ENCODE results near the gene PPP1R14D. TPM values are rescaled to one million over a fixed set of nuclear protein-coding genes. Genes with fewer than 3 reads are reported as not detected.
"Not testable (repeated sequence)": the region's sequence is repeated elsewhere in the genome, so short reads cannot be mapped to it uniquely, and the experiment has no call there.

The PPP1R14D gene
- total RNA-seq, 1 experiment from 2014 or later = not detected

DNA sequence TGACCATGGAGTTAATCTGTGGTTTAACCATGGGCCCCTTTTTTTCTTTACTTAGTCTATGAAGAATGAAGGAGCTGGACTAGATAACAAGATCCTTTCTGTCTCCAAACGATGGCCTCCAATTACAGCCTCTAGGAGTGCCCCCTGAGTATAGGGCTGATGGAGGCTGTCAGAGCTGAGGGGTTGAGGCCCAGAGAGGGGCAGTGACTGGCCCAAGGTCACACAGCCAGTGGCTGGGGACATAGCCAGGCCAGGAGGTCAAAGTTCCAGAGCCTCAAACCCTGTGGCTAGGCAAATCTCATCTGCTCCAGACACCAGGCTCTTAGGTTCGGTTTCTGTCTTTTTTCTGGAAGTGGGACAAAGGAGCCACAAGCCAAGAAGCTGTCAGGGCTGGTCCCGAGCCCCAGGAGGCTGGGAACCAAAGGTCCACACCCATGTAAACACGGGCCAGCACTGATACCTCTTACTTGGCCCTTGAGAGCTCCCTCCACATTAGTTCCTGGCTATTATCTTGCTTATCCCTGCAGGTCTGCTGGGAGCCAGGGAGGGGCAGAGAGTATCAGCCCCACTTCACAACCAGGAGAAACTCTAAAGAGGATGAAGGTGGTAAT, 35.3 kb upstream of the PPP1R14D start:
- Histone ChIP-seq H3K23me2 (ENCODE audit: insufficient read length, low read depth, low read length, poor library complexity, severe bottlenecking) (no peaks in the 10 kb centered on the region), H4K91ac (ENCODE audit: insufficient read length, low read depth, low read length) (no peak overlapping the region), H3K4me1 (ENCODE audit: insufficient read depth, low read length) (no peaks in the 10 kb centered on the region), H4K5ac (ENCODE audit: insufficient read length, low read depth, low read length) (no peak overlapping the region), H4K20me1 (ENCODE audit: control insufficient read depth, insufficient read depth, insufficient read length) (no peaks in the 10 kb centered on the region), H3T11ph (ENCODE audit: low read length) (no peak overlapping the region), H3K9ac (ENCODE audit: extremely low read depth, insufficient read length, low read length) (no peak overlapping the region), H3K27ac (ENCODE audit: insufficient read length, low read depth, low read length) (no peak overlapping the region), H4K8ac (replicated peaks; ENCODE audit: insufficient read length, low read depth, low read length) (no peak overlapping the region), H3K23ac (ENCODE audit: insufficient read length, low read depth, low read length) (no peak overlapping the region), H3K18ac (ENCODE audit: insufficient read length, low read depth, low read length) (no peak overlapping the region), H2BK20ac (ENCODE audit: low read depth, low read length, poor library complexity, severe bottlenecking) (no peak overlapping the region), H3K27me3 (ENCODE audit: insufficient read depth, low read length) (no peaks in the 10 kb centered on the region), H3K79me2 (ENCODE audit: insufficient read depth, low read length) (no peaks in the 10 kb centered on the region), H3K4me2 (ENCODE audit: insufficient read depth, insufficient read length, low read length) (no peak overlapping the region), H3K79me1 (ENCODE audit: insufficient read depth, low read depth, low read length, poor library complexity, severe bottlenecking) (no peaks in the 10 kb centered on the region), H3K56ac (ENCODE audit: insufficient read length, low read depth, low read length) (no peak overlapping the region), H3K14ac (ENCODE audit: insufficient read depth, low read length) (no peak overlapping the region), H2AK5ac (ENCODE audit: insufficient read length, low read length) (no peak overlapping the region), H2AFZ (ENCODE audit: low read length) (no peak overlapping the region), H2BK5ac (ENCODE audit: insufficient read length, low read length) (no peak overlapping the region), H2BK15ac (ENCODE audit: low read depth, low read length) (no peak overlapping the region), H2BK120ac (ENCODE audit: low read depth, low read length, poor library complexity, severe bottlenecking) (no peak overlapping the region), H3K4ac (ENCODE audit: low read depth, low read length) (no peak overlapping the region), H2BK12ac (ENCODE audit: insufficient read length, low read depth, low read length) (no peak overlapping the region), H3K9me3 (ENCODE audit: control insufficient read depth, low read depth, low read length) (no peaks in the 10 kb centered on the region)
- peaks cover 0 to 5% (median 2%) of the 10 kb centered on the region in 3 experiments; a peak in 4 of 7 replicates for H3K36me3 Mint-ChIP-seq (ENCODE audit: insufficient read depth in 1 of 3, low read depth in 3 of 3)
- H3K27me3 Mint-ChIP-seq (ENCODE audit: low read depth) = peaks cover 6% of the 10 kb centered on the region
- no peak for DNase-seq
- no CpG with 5 or more reads among the region's 4 CpGs for WGBS (ENCODE audit: extremely low coverage, insufficient read length, low lambda C conversion rate)
- TF ChIP-seq, protein P1, sequence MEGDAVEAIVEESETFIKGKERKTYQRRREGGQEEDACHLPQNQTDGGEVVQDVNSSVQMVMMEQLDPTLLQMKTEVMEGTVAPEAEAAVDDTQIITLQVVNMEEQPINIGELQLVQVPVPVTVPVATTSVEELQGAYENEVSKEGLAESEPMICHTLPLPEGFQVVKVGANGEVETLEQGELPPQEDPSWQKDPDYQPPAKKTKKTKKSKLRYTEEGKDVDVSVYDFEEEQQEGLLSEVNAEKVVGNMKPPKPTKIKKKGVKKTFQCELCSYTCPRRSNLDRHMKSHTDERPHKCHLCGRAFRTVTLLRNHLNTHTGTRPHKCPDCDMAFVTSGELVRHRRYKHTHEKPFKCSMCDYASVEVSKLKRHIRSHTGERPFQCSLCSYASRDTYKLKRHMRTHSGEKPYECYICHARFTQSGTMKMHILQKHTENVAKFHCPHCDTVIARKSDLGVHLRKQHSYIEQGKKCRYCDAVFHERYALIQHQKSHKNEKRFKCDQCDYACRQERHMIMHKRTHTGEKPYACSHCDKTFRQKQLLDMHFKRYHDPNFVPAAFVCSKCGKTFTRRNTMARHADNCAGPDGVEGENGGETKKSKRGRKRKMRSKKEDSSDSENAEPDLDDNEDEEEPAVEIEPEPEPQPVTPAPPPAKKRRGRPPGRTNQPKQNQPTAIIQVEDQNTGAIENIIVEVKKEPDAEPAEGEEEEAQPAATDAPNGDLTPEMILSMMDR (conservative IDR thresholded peaks at IDR 0.05) = no peak
- H3K9me3 Mint-ChIP-seq = no peaks in the 10 kb centered on the region
- H3K27ac Mint-ChIP-seq = peak overlapping the region in 1 of 3 experiments; percentile 53; a peak in 1 of 7 replicates
- no peak overlapping the region for H3K4me3 Mint-ChIP-seq
- H3K4me1 Mint-ChIP-seq = peaks cover 12 to 13% of the 10 kb centered on the region in 2 experiments

DNA sequence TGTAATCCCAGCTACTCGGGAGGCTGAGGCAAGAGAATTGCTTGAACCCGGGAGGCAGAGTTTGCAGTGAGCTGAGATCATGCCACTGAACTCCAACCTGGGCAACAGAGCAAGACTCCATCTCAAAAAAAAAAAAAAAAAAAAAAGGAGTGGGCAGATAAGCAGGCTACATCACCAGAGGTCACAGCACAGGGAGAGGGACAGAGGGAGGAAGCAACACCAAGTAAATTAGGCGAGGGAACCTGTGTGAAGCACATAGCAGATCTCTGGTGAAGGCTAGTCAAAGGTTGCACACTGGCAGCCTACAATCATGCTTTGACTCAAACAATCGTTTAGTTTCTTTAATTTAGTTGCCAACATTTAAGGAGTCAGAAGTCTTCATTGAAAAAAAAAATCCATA, 32.6 kb upstream of the PPP1R14D start:
- H3K56ac ChIP-seq (ENCODE audit: insufficient read length, low read depth, low read length); H3K4me1 ChIP-seq (ENCODE audit: insufficient read depth, low read length); H3K23ac ChIP-seq (ENCODE audit: insufficient read length, low read depth, low read length); DNase-seq; H3K23me2 ChIP-seq (ENCODE audit: insufficient read length, low read depth, low read length, poor library complexity, severe bottlenecking); H3K4me2 ChIP-seq (ENCODE audit: insufficient read depth, insufficient read length, low read length); H3K27me3 ChIP-seq (ENCODE audit: insufficient read depth, low read length); H4K5ac ChIP-seq (ENCODE audit: insufficient read length, low read depth, low read length); H2AFZ ChIP-seq (ENCODE audit: low read length); H2BK12ac ChIP-seq (ENCODE audit: insufficient read length, low read depth, low read length); H3K4me3 Mint-ChIP-seq; H3K4ac ChIP-seq (ENCODE audit: low read depth, low read length); H2AK5ac ChIP-seq (ENCODE audit: insufficient read length, low read length); H3K18ac ChIP-seq (ENCODE audit: insufficient read length, low read depth, low read length); H3K27ac ChIP-seq (ENCODE audit: insufficient read length, low read depth, low read length); H3K79me2 ChIP-seq (ENCODE audit: insufficient read depth, low read length); H3K9ac ChIP-seq (ENCODE audit: extremely low read depth, insufficient read length, low read length); H4K8ac ChIP-seq (replicated peaks; ENCODE audit: insufficient read length, low read depth, low read length); H3T11ph ChIP-seq (ENCODE audit: low read length); H3K9me3 ChIP-seq (ENCODE audit: control insufficient read depth, low read depth, low read length); H4K91ac ChIP-seq (ENCODE audit: insufficient read length, low read depth, low read length); H3K14ac ChIP-seq (ENCODE audit: insufficient read depth, low read length); H2BK15ac ChIP-seq (ENCODE audit: low read depth, low read length); H3K79me1 ChIP-seq (ENCODE audit: insufficient read depth, low read depth, low read length, poor library complexity, severe bottlenecking); H2BK5ac ChIP-seq (ENCODE audit: insufficient read length, low read length); H2BK20ac ChIP-seq (ENCODE audit: low read depth, low read length, poor library complexity, severe bottlenecking); H3K27me3 Mint-ChIP-seq (ENCODE audit: low read depth); H3K27ac Mint-ChIP-seq; H4K20me1 ChIP-seq (ENCODE audit: control insufficient read depth, insufficient read depth, insufficient read length); H2BK120ac ChIP-seq (ENCODE audit: low read depth, low read length, poor library complexity, severe bottlenecking); H3K9me3 Mint-ChIP-seq: not testable (repeated sequence)
- no CpG with 5 or more reads among the region's 4 CpGs for WGBS (ENCODE audit: extremely low coverage, insufficient read length, low lambda C conversion rate)
- H3K36me3 Mint-ChIP-seq (ENCODE audit: insufficient read depth in 1 of 3, low read depth in 3 of 3) = peaks cover 4 to 28% (median 17%) of the 10 kb centered on the region in 3 experiments; a peak in 6 of 7 replicates
- peaks cover 23 to 27% of the 10 kb centered on the region in 2 experiments for H3K4me1 Mint-ChIP-seq

All from H9 (cell line).